GM12878 (cell line): Measurements from ENCODE around the gene FCN2. TPM values are rescaled to one million over a fixed set of nuclear protein-coding genes. Genes with fewer than 3 reads are reported as not detected.

Experiments
- ATAC-seq: fragments of 200-7000 bp; cut with Tn5 transposase; 3 replicates; pipeline ENCODE4 v1.9.1; 2020; ENCODE audit warnings: mild to moderate bottlenecking, moderate library complexity
- BruUV-seq: library from RNA; stranded (reverse); fragments of 400-500 nt; replicated peaks from 2 replicates; lab custom pipeline; 2021; lab: Mats Ljungman, UMichigan
- CTCF ChIA-PET: fragments of 300-600 bp; sonication (Branson Sonifier 250); formaldehyde crosslinking; extraction: SDS; loops from one replicate; lab custom pipeline; 2021; ENCODE audit warnings: inconsistent platforms; lab: Yijun Ruan, JAX
- POLR2A ChIA-PET: fragments of 350-600 bp; formaldehyde crosslinking; extraction: SDS; loops from one replicate; lab custom pipeline; 2021; ENCODE audit warnings: inconsistent platforms; lab: Charles Lee
- RAD21 ChIA-PET: fragments of 300-600 bp; sonication (Branson Sonifier 250); formaldehyde crosslinking; loops from one replicate; lab custom pipeline; 2023; ENCODE audit warnings: antibody characterized with exemption; ENCODE audit not compliant: unreplicated experiment; lab: Charles Lee
- SMC1A ChIA-PET: fragments of 300-600 bp; sonication (Branson Sonifier 250); formaldehyde crosslinking; loops from one replicate; lab custom pipeline; 2023; ENCODE audit not compliant: unreplicated experiment, uncharacterized antibody; lab: Charles Lee
- DNase-seq: peaks from one replicate; pipeline ENCODE4 v3.0.0-alpha.2; 2011; ENCODE audit warnings: low read depth, low spot score
- FAIRE-seq: peaks from 3 replicates; lab custom pipeline; 2011; peaks lifted over from hg19 to GRCh38; lab: Jason Lieb, UNC
- H2AFZ ChIP-seq: 2 replicates; pipeline ENCODE4 v1.6.0; 2011; ENCODE audit warnings: low read depth, low read length, control low read depth; ENCODE audit not compliant: control insufficient read depth
- H3K27ac ChIP-seq: 2 replicates; pipeline ENCODE4 v1.5.1; 2011; ENCODE audit warnings: control low read depth; ENCODE audit not compliant: control insufficient read depth, insufficient read depth
- H3K27me3 ChIP-seq, 2 experiments: replicated peaks in 1 of 2; 2 replicates each; pipeline versions ENCODE4 v1.6.0 to v1.6.1; 2011; ENCODE audit warnings: low read length in 1 of 2; ENCODE audit not compliant: control insufficient read depth in 2 of 2, insufficient read depth in 2 of 2
- H3K36me3 ChIP-seq, 2 experiments: 2 replicates each; pipeline ENCODE4 v1.5.1; 2011; ENCODE audit warnings: low read length in 1 of 2; ENCODE audit not compliant: control insufficient read depth in 2 of 2, insufficient read depth in 2 of 2
- H3K4me1 ChIP-seq: 2 replicates; pipeline ENCODE4 v1.6.1; 2011; ENCODE audit warnings: mild to moderate bottlenecking, low read length, moderate library complexity, mixed read lengths; ENCODE audit not compliant: control insufficient read depth, insufficient read depth
- H3K4me2 ChIP-seq: 2 replicates; pipeline ENCODE4 v1.6.0; 2011; ENCODE audit warnings: control low read depth; ENCODE audit not compliant: control insufficient read depth, insufficient read depth
- H3K4me3 ChIP-seq: fragments of 200-600 bp; sonication (generic); 2 replicates; pipeline ENCODE4 v1.5.1; 2016
- H3K79me2 ChIP-seq: 2 replicates; pipeline ENCODE4 v1.6.0; 2011; ENCODE audit warnings: low read length; ENCODE audit not compliant: control insufficient read depth, insufficient read depth
- H3K9ac ChIP-seq: 2 replicates; pipeline ENCODE4 v1.8.0; 2011; ENCODE audit warnings: low read length, control low read depth, mixed read lengths; ENCODE audit not compliant: control insufficient read depth, insufficient read depth
- H3K9me3 ChIP-seq: replicated peaks from 3 replicates; pipeline ENCODE4 v1.5.1; 2011; ENCODE audit warnings: mild to moderate bottlenecking, low read length; ENCODE audit not compliant: control insufficient read depth, insufficient read depth
- H4K20me1 ChIP-seq: 2 replicates; pipeline ENCODE4 v1.6.0; 2011; ENCODE audit not compliant: control insufficient read depth, insufficient read depth
- MEF2B ChIP-seq: fragments of 450-650 bp; IDR thresholded peaks from 2 replicates; pipeline ENCODE4 v1.6.1; 2018; ENCODE audit warnings: mild to moderate bottlenecking, moderate library complexity; ENCODE audit not compliant: partially characterized antibody, poor library complexity, severe bottlenecking
- MYB ChIP-seq: fragments of 150-350 bp; IDR thresholded peaks from 2 replicates; pipeline ENCODE4 v1.6.1; 2014; ENCODE audit warnings: mild to moderate bottlenecking, low read depth, low read length, borderline replicate concordance
- NRF1 ChIP-seq: conservative IDR thresholded peaks from 2 replicates; pipeline ENCODE4 v1.6.1; 2011; ENCODE audit warnings: mild to moderate bottlenecking, low read depth, low read length, improper control_type of control experiment
- SUPT20H ChIP-seq: IDR thresholded peaks from 2 replicates; pipeline ENCODE4 v1.6.1; 2011; ENCODE audit warnings: low read depth, mild to moderate bottlenecking, low read length, moderate library complexity, borderline replicate concordance; ENCODE audit not compliant: control insufficient read depth
- WGBS: methylation state at CpG from one replicate; pipeline ENCODE4 v1.1.6; 2016; ENCODE audit warnings: low lambda C conversion rate; ENCODE audit not compliant: insufficient replicate concordance, insufficient coverage; ENCODE audit errors: missing lambda C conversion rate; 5-methylcytosine and 5-hydroxymethylcytosine counted together
- in situ Hi-C: fragments of 300-500 bp; cut with MboI; formaldehyde crosslinking; loops from 9 replicates; pipeline ENCODE4 v1.14.3; 2018; ENCODE audit warnings: mixed read lengths
- intact Hi-C: fragments of 100-400 bp; cut with micrococcal nuclease; formaldehyde crosslinking; loops from one replicate; pipeline ENCODE4 v1.14.2; 2022; ENCODE audit not compliant: unreplicated experiment
- polyA plus RNA-seq, 11 experiments: library from polyadenylated mRNA; depleted of rRNA in 4 of 11; unstranded in 6 of 11; stranded (reverse) in 5 of 11; fragments of >200 nt; fragmentation: Nextera tagmentation in 4 of 11; fragmentation: Illumina TruSeq in 1 of 11; extraction: Ambion mirVana in 4 of 11; extraction: Trizol in 1 of 11; gene quantifications; 1 replicate in 1 of 11; 2 replicates in 10 of 11; pipeline versions ENCODE4 v1.2.1 to v1.2.3, GENCODE V29; 2011 to 2016; ENCODE audit warnings: inconsistent platforms in 2 of 11, missing spikeins in 2 of 11, low read depth in 1 of 11
- total RNA-seq, 4 experiments: library from RNA; depleted of rRNA in 3 of 4; stranded (reverse); fragments of >200 nt in 3 of 4; fragmentation: Illumina TruSeq in 1 of 4; extraction: Trizol in 1 of 4; gene quantifications; 2 replicates each; pipeline versions ENCODE4 v1.2.1 to v1.2.3, GENCODE V29; 2013 to 2021

The FCN2 gene
- total and polyA plus RNA-seq, 10 of the 15 experiments (the other 5 are each of a cell fraction or from before 2014, with no cell fraction given) = not detected

DNA sequence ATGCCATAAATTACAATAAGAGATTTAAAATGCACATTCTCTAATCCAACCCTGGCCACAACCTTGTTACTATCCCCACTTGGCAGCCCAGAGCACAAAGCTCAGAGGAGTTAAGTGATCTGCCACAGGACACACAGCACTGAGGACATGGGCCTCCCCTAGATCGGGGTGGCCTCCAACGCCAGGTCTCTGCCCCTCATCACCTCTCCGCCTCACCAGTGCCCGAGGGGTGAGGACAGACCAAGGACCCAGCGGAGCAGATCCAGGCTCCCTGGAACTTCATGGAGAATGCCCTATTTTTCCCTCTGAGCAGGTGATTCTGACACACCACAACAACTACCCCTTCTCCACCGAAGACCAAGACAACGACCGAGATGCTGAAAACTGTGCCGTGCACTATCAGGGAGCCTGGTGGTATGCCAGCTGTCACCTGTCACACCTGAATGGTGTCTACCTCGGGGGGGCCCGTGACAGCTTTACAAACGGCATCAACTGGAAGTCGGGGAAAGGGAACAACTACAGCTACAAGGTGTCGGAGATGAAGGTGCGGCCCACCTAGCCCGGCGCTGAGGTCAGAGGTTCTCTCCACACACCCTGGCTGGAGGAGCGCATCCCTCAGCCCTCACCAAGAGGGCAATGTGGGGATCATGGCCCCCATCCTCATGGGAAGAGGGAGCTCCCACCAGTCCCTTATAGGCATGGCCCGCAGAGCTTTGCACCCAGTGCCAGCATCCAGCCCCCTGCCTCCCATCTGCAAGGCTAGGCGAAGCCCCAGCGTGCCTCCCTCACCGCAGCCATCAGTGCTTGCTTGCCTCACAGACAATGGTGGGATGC lies 12.5 kb upstream of the FCN2 start:
- no peaks in the 10 kb centered on the region for H3K27me3 ChIP-seq
- no TSS peak for BruUV-seq
- no peak for ATAC-seq
- in situ Hi-C loops = no loop called here
- no peak overlapping the region for H3K4me3 ChIP-seq
- CTCF ChIA-PET = interaction anchor here (1.2 kb wide), 1 partner anchor 10 kb away, joined by 4 read pairs; no protein-coding TSS in a partner anchor
- POLR2A ChIA-PET = no interaction called here
- TF ChIP-seq MEF2B = no peak
- TF ChIP-seq MYB = no peak
- no peak for TF ChIP-seq SUPT20H
- TF ChIP-seq NRF1 = no peak
- DNase-seq = no peak
- intact Hi-C loops = no loop called here
- WGBS = 56% methylated on average over 22 of the region's 22 CpGs
- peaks cover 4% of the 10 kb centered on the region; the same call in 2 of the 3 replicates for H3K9me3 ChIP-seq
- RAD21 ChIA-PET = interaction anchor here (0.8 kb wide), 1 partner anchor 10 kb away, joined by 3 read pairs; no protein-coding TSS in a partner anchor
- H2AFZ ChIP-seq = no peak overlapping the region
- no peak overlapping the region for H3K4me2 ChIP-seq
- FAIRE-seq = no peak
- no peak overlapping the region for H3K9ac ChIP-seq
- SMC1A ChIA-PET = interaction anchor here (1.5 kb wide), 1 partner anchor 10 kb away, joined by 4 read pairs; no protein-coding TSS in a partner anchor
- peaks cover 6% of the 10 kb centered on the region; the same call in 1 of the 2 replicates for H3K4me1 ChIP-seq
- H3K79me2 ChIP-seq = no peaks in the 10 kb centered on the region
- H4K20me1 ChIP-seq = no peaks in the 10 kb centered on the region
- no peaks in the 10 kb centered on the region for H3K36me3 ChIP-seq
- no peak overlapping the region for H3K27ac ChIP-seq
